ENCODE measurements around the gene ITPR1. TPM values are rescaled to one million over a fixed set of nuclear protein-coding genes. Genes with fewer than 3 reads are reported as not detected.
A peak's percentile ranks its signal among the peaks of the same experiment; 100 is the strongest.

The ITPR1 gene
- total and polyA plus RNA-seq, 10 of the 15 experiments (the other 5 are each of a cell fraction or from before 2014, with no cell fraction given) = 12.2 to 239 (median 28.4) TPM

DNA sequence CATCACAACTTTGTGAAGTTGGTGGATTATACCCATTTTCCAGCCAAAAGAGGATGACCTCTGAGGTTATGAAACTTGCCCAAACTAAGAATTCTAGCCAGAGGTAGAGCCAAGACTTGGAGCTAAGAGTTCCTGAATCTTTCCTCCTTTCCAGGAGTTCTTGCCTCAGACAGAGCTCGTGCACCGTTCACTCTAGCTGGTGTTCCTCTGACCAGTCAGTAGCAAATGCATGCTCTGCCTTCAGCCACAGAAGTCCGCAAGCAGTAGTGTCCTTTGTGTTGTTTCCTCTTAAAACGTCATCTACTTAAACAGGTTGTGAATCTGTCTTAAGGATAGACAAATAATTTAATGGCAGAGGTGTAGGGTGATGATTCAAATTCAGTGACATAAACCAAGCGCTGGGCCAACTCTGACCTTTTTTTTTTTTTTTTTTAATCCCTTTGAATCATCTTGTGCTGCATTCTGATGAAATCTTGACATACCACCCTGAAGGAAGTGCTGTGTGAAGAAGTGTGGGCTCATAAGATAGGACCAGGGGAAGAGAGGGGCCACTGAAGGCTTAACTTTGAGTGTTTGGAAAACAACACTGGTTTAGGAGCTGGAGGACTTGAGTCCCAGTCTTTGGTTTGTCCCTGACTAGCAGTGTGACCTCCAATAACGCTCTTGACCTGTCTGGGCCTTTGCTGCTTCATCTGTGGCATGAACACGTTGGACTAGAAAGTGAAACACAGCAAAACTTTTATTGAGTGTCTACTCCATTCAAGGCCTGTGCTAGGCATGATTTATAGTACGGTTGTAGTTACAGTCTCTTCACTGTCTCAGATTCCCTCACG lies 53.4 kb downstream of the ITPR1 start:
- ChIA-PET CTCF (no interaction called here), SMC1A (ENCODE audit: uncharacterized antibody, unreplicated experiment) (interaction anchor here (0.8 kb wide), 1 partner anchor 12 kb away, joined by 3 read pairs; no protein-coding TSS in a partner anchor), POLR2A (interaction anchor here (0.6 kb wide), 1 partner anchor 12 kb away, joined by 7 read pairs; no protein-coding TSS in a partner anchor), RAD21 (ENCODE audit: unreplicated experiment) (no interaction called here)
- Histone ChIP-seq H3K79me2 (ENCODE audit: control insufficient read depth, insufficient read depth, low read length) (no peaks in the 10 kb centered on the region), H2AFZ (ENCODE audit: control insufficient read depth, low read depth, low read length) (no peak overlapping the region), H3K36me3 (ENCODE audit: control insufficient read depth in 2 of 2, insufficient read depth in 2 of 2, low read length in 1 of 2) (peaks cover 0 to 5% of the 10 kb centered on the region in 2 experiments; a peak in 2 of 4 replicates), H3K4me3 (no peak overlapping the region), H4K20me1 (ENCODE audit: control insufficient read depth, insufficient read depth) (no peaks in the 10 kb centered on the region), H3K27ac (ENCODE audit: control insufficient read depth, insufficient read depth) (no peak overlapping the region), H3K9ac (ENCODE audit: control insufficient read depth, insufficient read depth, low read length) (no peak overlapping the region), H3K4me1 (ENCODE audit: control insufficient read depth, insufficient read depth, low read length) (no peaks in the 10 kb centered on the region), H3K27me3 (replicated peaks in 1 of 2; ENCODE audit: control insufficient read depth in 2 of 2, insufficient read depth in 2 of 2, low read length in 1 of 2) (no peaks in the 10 kb centered on the region), H3K9me3 (replicated peaks; ENCODE audit: control insufficient read depth, insufficient read depth, low read length) (no peaks in the 10 kb centered on the region), H3K4me2 (ENCODE audit: control insufficient read depth, insufficient read depth) (no peak overlapping the region)
- in situ Hi-C loops (cut with MboI) = no loop called here
- ATAC-seq (no peak), FAIRE-seq (no peak), DNase-seq (ENCODE audit: low read depth, low spot score) (no peak)
- 80% methylated on average over 9 of the region's 9 CpGs for WGBS (ENCODE audit: insufficient coverage, insufficient replicate concordance, low lambda C conversion rate, missing lambda C conversion rate)
- intact Hi-C loops (cut with micrococcal nuclease; ENCODE audit: unreplicated experiment) = no loop called here
- TSS peak; percentile 18 for BruUV-seq (replicated peaks)
- no peak for TF ChIP-seq IKZF1 (conservative IDR thresholded peaks at IDR 0.05)
- TF ChIP-seq MTA2 (IDR thresholded peaks at IDR 0.05; ENCODE audit: low read depth) = no peak
- TF ChIP-seq, protein P1, sequence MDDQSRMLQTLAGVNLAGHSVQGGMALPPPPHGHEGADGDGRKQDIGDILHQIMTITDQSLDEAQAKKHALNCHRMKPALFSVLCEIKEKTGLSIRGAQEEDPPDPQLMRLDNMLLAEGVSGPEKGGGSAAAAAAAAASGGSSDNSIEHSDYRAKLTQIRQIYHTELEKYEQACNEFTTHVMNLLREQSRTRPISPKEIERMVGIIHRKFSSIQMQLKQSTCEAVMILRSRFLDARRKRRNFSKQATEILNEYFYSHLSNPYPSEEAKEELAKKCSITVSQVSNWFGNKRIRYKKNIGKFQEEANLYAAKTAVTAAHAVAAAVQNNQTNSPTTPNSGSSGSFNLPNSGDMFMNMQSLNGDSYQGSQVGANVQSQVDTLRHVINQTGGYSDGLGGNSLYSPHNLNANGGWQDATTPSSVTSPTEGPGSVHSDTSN (IDR thresholded peaks at IDR 0.05; ENCODE audit: insufficient replicate concordance, low read depth, low read length) = no peak
- TF ChIP-seq NR2C2 (IDR thresholded peaks at IDR 0.05; ENCODE audit: borderline replicate concordance, control insufficient read depth, insufficient read length, low read depth) = no peak
- no peak for TF ChIP-seq CREB1 (IDR thresholded peaks at IDR 0.05; ENCODE audit: low read depth)
- TF ChIP-seq RBBP5 (conservative IDR thresholded peaks at IDR 0.05) = no peak
- TF ChIP-seq GABPA (IDR thresholded peaks at IDR 0.05; ENCODE audit: low read depth) = no peak
- TF ChIP-seq EED (IDR thresholded peaks at IDR 0.05; ENCODE audit: low read depth) = no peak
- TF ChIP-seq CEBPB (IDR thresholded peaks at IDR 0.05; ENCODE audit: borderline replicate concordance in 1 of 2, low read depth in 2 of 2, low read length in 2 of 2) = no peak
- no peak for TF ChIP-seq PAX5 (IDR thresholded peaks at IDR 0.05; ENCODE audit: borderline replicate concordance, low read depth, low read length)
- no peak for TF ChIP-seq GATAD2B (conservative IDR thresholded peaks at IDR 0.05; ENCODE audit: low read depth)
- TF ChIP-seq, protein P2, sequence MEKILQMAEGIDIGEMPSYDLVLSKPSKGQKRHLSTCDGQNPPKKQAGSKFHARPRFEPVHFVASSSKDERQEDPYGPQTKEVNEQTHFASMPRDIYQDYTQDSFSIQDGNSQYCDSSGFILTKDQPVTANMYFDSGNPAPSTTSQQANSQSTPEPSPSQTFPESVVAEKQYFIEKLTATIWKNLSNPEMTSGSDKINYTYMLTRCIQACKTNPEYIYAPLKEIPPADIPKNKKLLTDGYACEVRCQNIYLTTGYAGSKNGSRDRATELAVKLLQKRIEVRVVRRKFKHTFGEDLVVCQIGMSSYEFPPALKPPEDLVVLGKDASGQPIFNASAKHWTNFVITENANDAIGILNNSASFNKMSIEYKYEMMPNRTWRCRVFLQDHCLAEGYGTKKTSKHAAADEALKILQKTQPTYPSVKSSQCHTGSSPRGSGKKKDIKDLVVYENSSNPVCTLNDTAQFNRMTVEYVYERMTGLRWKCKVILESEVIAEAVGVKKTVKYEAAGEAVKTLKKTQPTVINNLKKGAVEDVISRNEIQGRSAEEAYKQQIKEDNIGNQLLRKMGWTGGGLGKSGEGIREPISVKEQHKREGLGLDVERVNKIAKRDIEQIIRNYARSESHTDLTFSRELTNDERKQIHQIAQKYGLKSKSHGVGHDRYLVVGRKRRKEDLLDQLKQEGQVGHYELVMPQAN (conservative IDR thresholded peaks at IDR 0.05) = no peak
- no peak for TF ChIP-seq ATF7 (IDR thresholded peaks at IDR 0.05; ENCODE audit: low read depth)
- TF ChIP-seq RCOR1 (conservative IDR thresholded peaks at IDR 0.05; ENCODE audit: low read depth, low read length) = no peak
- TF ChIP-seq, protein P3, sequence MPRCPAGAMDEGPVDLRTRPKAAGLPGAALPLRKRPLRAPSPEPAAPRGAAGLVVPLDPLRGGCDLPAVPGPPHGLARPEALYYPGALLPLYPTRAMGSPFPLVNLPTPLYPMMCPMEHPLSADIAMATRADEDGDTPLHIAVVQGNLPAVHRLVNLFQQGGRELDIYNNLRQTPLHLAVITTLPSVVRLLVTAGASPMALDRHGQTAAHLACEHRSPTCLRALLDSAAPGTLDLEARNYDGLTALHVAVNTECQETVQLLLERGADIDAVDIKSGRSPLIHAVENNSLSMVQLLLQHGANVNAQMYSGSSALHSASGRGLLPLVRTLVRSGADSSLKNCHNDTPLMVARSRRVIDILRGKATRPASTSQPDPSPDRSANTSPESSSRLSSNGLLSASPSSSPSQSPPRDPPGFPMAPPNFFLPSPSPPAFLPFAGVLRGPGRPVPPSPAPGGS (IDR thresholded peaks at IDR 0.05; ENCODE audit: borderline replicate concordance, insufficient read depth, low read depth, low read length, poor library complexity, severe bottlenecking) = no peak

Measured in GM12878 (cell line).